ENCODE results near the gene P3H2.

DNA sequence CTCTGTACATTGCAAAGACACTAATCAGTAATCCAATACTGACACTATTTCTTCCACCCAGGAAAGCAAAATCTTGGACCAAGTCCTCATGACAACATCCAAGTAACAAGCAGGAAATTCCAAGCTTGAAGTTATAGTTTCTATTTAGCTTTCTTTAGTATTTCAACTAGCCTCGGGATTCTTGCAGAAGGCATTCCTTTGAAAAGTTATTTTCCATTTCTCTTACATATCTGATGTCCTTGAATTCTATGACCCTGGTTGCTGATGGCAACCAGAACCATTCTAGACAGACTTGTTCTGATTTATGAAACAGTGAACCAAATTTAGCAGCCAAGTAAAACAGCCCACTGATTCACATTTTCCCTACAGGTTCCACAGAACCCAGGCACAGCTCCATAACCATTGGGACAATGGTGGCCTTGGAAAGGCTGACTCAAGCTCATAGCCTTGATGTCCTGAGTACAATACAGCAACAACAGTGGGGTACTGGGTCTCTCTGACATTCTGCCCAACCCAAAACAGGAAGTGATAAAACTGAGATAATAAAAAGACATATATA is 26.5 kb downstream of the P3H2 start:
- TF ChIP-seq, protein P1, sequence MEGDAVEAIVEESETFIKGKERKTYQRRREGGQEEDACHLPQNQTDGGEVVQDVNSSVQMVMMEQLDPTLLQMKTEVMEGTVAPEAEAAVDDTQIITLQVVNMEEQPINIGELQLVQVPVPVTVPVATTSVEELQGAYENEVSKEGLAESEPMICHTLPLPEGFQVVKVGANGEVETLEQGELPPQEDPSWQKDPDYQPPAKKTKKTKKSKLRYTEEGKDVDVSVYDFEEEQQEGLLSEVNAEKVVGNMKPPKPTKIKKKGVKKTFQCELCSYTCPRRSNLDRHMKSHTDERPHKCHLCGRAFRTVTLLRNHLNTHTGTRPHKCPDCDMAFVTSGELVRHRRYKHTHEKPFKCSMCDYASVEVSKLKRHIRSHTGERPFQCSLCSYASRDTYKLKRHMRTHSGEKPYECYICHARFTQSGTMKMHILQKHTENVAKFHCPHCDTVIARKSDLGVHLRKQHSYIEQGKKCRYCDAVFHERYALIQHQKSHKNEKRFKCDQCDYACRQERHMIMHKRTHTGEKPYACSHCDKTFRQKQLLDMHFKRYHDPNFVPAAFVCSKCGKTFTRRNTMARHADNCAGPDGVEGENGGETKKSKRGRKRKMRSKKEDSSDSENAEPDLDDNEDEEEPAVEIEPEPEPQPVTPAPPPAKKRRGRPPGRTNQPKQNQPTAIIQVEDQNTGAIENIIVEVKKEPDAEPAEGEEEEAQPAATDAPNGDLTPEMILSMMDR (IDR thresholded peaks at IDR 0.05 in 4 of 5, conservative IDR thresholded peaks at IDR 0.05 in 1 of 5) = no peak
- no peak for TF ChIP-seq POLR2A (IDR thresholded peaks at IDR 0.05)

Measured in gastrocnemius medialis (tissue), 4 donors.